ENCODE measurements around the gene ERVV-1.
"Not testable (repeated sequence)": the region's sequence is repeated elsewhere in the genome, so short reads cannot be mapped to it uniquely, and the experiment has no call there.

The ERVV-1 gene

GRCh38 chr19:53015730-53016129, 2.0 kb downstream of the ERVV-1 start:
- DNase-seq (ENCODE audit: low spot score) = no peak
- no peak for FAIRE-seq

- FAIRE-seq (no peak), DNase-seq (ENCODE audit: low spot score) (no peak)
These were observed 6.0 kb downstream of the ERVV-1 start for GRCh38 chr19:53019684-53020083.

GRCh38 chr19:53028306-53028705, 14.6 kb downstream of the ERVV-1 start:
- not testable (repeated sequence) for DNase-seq (ENCODE audit: low spot score); FAIRE-seq

- no peak for DNase-seq (ENCODE audit: low spot score)
- FAIRE-seq = no peak
These were observed 20.3 kb downstream of the ERVV-1 start for GRCh38 chr19:53034054-53034453.

GRCh38 chr19:53034948-53035675, 21.4 kb downstream of the ERVV-1 start:
- no peak for FAIRE-seq
- no peak for DNase-seq (ENCODE audit: low spot score)

GRCh38 chr19:53037101-53038097, 23.7 kb downstream of the ERVV-1 start:
- FAIRE-seq (no peak), DNase-seq (ENCODE audit: low spot score) (no peak)

- no peak for DNase-seq (ENCODE audit: low spot score)
- FAIRE-seq = no peak
These were observed 27.6 kb downstream of the ERVV-1 start for GRCh38 chr19:53041366-53041765.

- DNase-seq (ENCODE audit: low spot score) (no peak), FAIRE-seq (no peak)
These were observed 31.8 kb downstream of the ERVV-1 start for GRCh38 chr19:53045536-53045935.

- FAIRE-seq (no peak), DNase-seq (ENCODE audit: low spot score) (no peak)
These were observed 33.7 kb downstream of the ERVV-1 start for GRCh38 chr19:53047379-53047778.

- FAIRE-seq (no peak), DNase-seq (ENCODE audit: low spot score) (peak; percentile 80)
These were observed 41.4 kb downstream of the ERVV-1 start for GRCh38 chr19:53055117-53055516.

- no peak for DNase-seq (ENCODE audit: low spot score)
- FAIRE-seq = no peak
These were observed 44.3 kb downstream of the ERVV-1 start for GRCh38 chr19:53057904-53058580.

Measured in RCC 7860 (cell line).